KMS-11 (cell line): ENCODE measurements around the gene LIG3.

ENCODE experiments used
- H2AFZ ChIP-seq: fragments of 200-600 bp; sonication (generic); 2 replicates; pipeline ENCODE4 v1.6.1; 2016; ENCODE audit warnings: antibody characterized with exemption, mixed run types, low read depth
- H3K27ac ChIP-seq: fragments of 200-600 bp; sonication (generic); 2 replicates; pipeline ENCODE4 v1.6.1; 2016; ENCODE audit warnings: mild to moderate bottlenecking, mixed run types
- H3K27me3 ChIP-seq: fragments of 200-600 bp; sonication (generic); 2 replicates; pipeline ENCODE4 v1.6.1; 2017; ENCODE audit warnings: mild to moderate bottlenecking, low read depth, mixed run types, moderate library complexity; ENCODE audit not compliant: insufficient read depth
- H3K36me3 ChIP-seq: fragments of 200-600 bp; sonication (generic); 2 replicates; pipeline ENCODE4 v1.6.1; 2017; ENCODE audit warnings: mild to moderate bottlenecking, mixed run types; ENCODE audit not compliant: insufficient read depth
- H3K4me1 ChIP-seq: fragments of 200-600 bp; sonication (generic); 2 replicates; pipeline ENCODE4 v1.6.1; 2016; ENCODE audit warnings: mild to moderate bottlenecking, low read depth, mixed run types; ENCODE audit not compliant: poor library complexity, severe bottlenecking
- H3K4me2 ChIP-seq: fragments of 200-600 bp; sonication (generic); 2 replicates; pipeline ENCODE4 v1.7.0; 2016; ENCODE audit warnings: mild to moderate bottlenecking, mixed run types
- H3K4me3 ChIP-seq: fragments of 200-600 bp; sonication (generic); IDR thresholded peaks from 2 replicates; pipeline ENCODE4 v1.6.1; 2017; ENCODE audit warnings: low read depth, low read length, mixed read lengths; ENCODE audit not compliant: insufficient read depth
- H3K79me2 ChIP-seq: fragments of 200-600 bp; sonication (generic); 2 replicates; pipeline ENCODE4 v1.6.1; 2016; ENCODE audit warnings: low read depth, mixed run types; ENCODE audit not compliant: insufficient read depth
- H3K9ac ChIP-seq: fragments of 200-600 bp; sonication (generic); 2 replicates; pipeline ENCODE4 v1.6.1; 2016; ENCODE audit warnings: mild to moderate bottlenecking, mixed run types
- H4K20me1 ChIP-seq: fragments of 200-600 bp; sonication (generic); 2 replicates; pipeline ENCODE4 v1.6.1; 2016; ENCODE audit warnings: mild to moderate bottlenecking, mixed run types; ENCODE audit not compliant: insufficient read depth
- CTCF ChIP-seq: fragments of 200-600 bp; sonication (generic); conservative IDR thresholded peaks from 2 replicates; pipeline ENCODE4 v1.6.1; 2017; ENCODE audit warnings: low read depth, mild to moderate bottlenecking, antibody characterized with exemption, low read length, moderate library complexity, mixed read lengths

LIG3 gene

GRCh38 chr17:35010093-35010492 is 29.8 kb downstream of the LIG3 start:
- TF ChIP-seq CTCF: no peak
- Histone ChIP-seq H3K4me2 (no peak overlapping the region), H3K27me3 (no peaks in the 10 kb centered on the region), H3K27ac (no peak overlapping the region), H3K4me3 (no peak overlapping the region), H3K9ac (no peak overlapping the region), H3K36me3 (no peaks in the 10 kb centered on the region), H3K79me2 (no peaks in the 10 kb centered on the region), H4K20me1 (no peaks in the 10 kb centered on the region), H3K4me1 (no peaks in the 10 kb centered on the region), H2AFZ (no peak overlapping the region)

- Histone ChIP-seq H3K27me3 (no peaks in the 10 kb centered on the region), H3K4me2 (no peak overlapping the region), H3K4me3 (no peak overlapping the region), H3K9ac (no peak overlapping the region), H3K79me2 (no peaks in the 10 kb centered on the region), H3K27ac (no peak overlapping the region), H3K36me3 (no peaks in the 10 kb centered on the region), H3K4me1 (no peaks in the 10 kb centered on the region), H4K20me1 (no peaks in the 10 kb centered on the region), H2AFZ (no peak overlapping the region)
- no peak for TF ChIP-seq CTCF
Measured at GRCh38 chr17:35011671-35012216, 31.4 kb downstream of the LIG3 start.

GRCh38 chr17:35016369-35016768 is 36.1 kb downstream of the LIG3 start:
- Histone ChIP-seq H3K79me2 (no peaks in the 10 kb centered on the region), H3K27ac (no peak overlapping the region), H4K20me1 (no peaks in the 10 kb centered on the region), H3K4me1 (no peaks in the 10 kb centered on the region), H3K27me3 (no peaks in the 10 kb centered on the region), H3K4me2 (no peak overlapping the region), H2AFZ (no peak overlapping the region), H3K36me3 (no peaks in the 10 kb centered on the region), H3K4me3 (no peak overlapping the region), H3K9ac (no peak overlapping the region)
- no peak for TF ChIP-seq CTCF

GRCh38 chr17:35017021-35017420 is 36.7 kb downstream of the LIG3 start:
- Histone ChIP-seq H3K4me1 (no peaks in the 10 kb centered on the region), H2AFZ (no peak overlapping the region), H3K27me3 (no peaks in the 10 kb centered on the region), H3K79me2 (no peaks in the 10 kb centered on the region), H3K4me2 (no peak overlapping the region), H3K9ac (no peak overlapping the region), H3K4me3 (no peak overlapping the region), H3K27ac (no peak overlapping the region), H4K20me1 (no peaks in the 10 kb centered on the region), H3K36me3 (no peaks in the 10 kb centered on the region)
- no peak for TF ChIP-seq CTCF

DNA sequence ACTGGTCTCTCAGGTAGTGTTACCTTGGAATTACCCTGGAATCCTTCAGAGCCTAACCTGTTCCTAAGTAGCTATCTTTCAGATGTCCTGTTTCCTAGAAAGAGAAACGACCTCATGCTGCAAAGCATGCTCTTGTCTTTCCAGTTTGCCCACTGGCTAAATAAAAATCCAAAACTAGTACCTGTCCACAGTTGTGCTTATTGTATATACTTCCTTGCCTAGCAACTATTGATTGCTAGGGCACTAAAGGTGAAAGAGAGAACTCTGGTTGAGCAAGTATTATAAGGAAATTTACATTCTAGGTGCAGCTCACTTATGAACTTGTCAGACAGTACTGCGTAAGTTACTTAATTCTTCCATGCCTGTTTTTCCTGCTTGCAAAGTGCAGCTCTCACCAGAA is 38.5 kb downstream of the LIG3 start:
- Histone ChIP-seq H4K20me1 (no peaks in the 10 kb centered on the region), H3K27ac (no peak overlapping the region), H3K9ac (no peak overlapping the region), H3K4me3 (no peak overlapping the region), H3K27me3 (no peaks in the 10 kb centered on the region), H2AFZ (no peak overlapping the region), H3K4me1 (no peaks in the 10 kb centered on the region), H3K36me3 (no peaks in the 10 kb centered on the region), H3K79me2 (no peaks in the 10 kb centered on the region), H3K4me2 (no peak overlapping the region)
- TF ChIP-seq CTCF: no peak
